ENCODE data around the gene NFE2.

DNA sequence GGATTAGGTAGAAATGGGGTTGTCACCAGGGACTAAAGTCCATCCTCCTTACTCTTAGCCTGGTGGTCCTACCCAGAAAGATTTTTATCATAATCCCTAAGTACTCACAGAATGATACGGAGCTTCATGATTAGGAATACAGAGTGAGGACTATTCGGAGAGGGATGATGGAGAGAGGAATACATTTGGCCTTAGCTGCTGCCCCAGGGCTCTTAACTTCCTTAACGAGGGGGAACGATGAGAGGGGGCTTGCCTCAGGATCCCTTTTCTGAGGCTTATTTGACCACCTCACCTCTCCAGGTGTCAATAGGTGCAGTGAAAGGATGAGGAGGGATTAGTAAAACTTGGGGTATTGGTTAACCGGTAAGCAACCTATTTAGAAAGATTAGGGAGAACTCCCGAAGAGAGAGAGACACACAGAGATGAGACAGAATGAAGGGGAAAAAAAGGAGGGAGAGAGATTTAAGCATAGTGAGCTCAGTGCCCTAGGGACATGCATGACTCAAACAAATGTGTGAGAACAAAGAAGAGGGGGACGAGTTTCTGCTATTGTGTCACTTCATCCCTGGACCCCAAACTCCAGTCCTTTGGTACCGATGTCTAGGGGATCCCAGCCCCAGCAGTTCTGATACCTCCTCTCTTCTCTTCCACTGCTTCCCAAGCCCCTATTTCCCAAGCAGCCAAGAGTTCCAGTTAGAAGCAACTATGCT, 1.1 kb downstream of the NFE2 start:
- TF ChIP-seq, protein P1, sequence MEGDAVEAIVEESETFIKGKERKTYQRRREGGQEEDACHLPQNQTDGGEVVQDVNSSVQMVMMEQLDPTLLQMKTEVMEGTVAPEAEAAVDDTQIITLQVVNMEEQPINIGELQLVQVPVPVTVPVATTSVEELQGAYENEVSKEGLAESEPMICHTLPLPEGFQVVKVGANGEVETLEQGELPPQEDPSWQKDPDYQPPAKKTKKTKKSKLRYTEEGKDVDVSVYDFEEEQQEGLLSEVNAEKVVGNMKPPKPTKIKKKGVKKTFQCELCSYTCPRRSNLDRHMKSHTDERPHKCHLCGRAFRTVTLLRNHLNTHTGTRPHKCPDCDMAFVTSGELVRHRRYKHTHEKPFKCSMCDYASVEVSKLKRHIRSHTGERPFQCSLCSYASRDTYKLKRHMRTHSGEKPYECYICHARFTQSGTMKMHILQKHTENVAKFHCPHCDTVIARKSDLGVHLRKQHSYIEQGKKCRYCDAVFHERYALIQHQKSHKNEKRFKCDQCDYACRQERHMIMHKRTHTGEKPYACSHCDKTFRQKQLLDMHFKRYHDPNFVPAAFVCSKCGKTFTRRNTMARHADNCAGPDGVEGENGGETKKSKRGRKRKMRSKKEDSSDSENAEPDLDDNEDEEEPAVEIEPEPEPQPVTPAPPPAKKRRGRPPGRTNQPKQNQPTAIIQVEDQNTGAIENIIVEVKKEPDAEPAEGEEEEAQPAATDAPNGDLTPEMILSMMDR (IDR thresholded peaks at IDR 0.05): no peak
- TF ChIP-seq POLR2A (IDR thresholded peaks at IDR 0.05): no peak
